Measurements from ENCODE around the gene GFRAL. TPM values are rescaled to one million over a fixed set of nuclear protein-coding genes. Genes with fewer than 3 reads are reported as not detected.
"Not testable (repeated sequence)": the region's sequence is repeated elsewhere in the genome, so short reads cannot be mapped to it uniquely, and the experiment has no call there.

GFRAL gene
- total and polyA plus RNA-seq, 10 of the 15 experiments (the other 5 are each of a cell fraction or from before 2014, with no cell fraction given): not detected

GRCh38 chr6:55293116-55293515 lies 34.2 kb upstream of the GFRAL start:
- TF ChIP-seq SMC3 (IDR thresholded peaks at IDR 0.05; ENCODE audit: borderline replicate concordance, low read length) (peak; percentile 16; the same call in 1 of the 2 replicates), ZBED1 (IDR thresholded peaks at IDR 0.05; ENCODE audit: borderline replicate concordance) (no peak), HDGF (IDR thresholded peaks at IDR 0.05) (no peak), IRF5 (IDR thresholded peaks at IDR 0.05; ENCODE audit: borderline replicate concordance) (no peak), IKZF1 (conservative IDR thresholded peaks at IDR 0.05) (no peak)
- TF ChIP-seq, protein P1, sequence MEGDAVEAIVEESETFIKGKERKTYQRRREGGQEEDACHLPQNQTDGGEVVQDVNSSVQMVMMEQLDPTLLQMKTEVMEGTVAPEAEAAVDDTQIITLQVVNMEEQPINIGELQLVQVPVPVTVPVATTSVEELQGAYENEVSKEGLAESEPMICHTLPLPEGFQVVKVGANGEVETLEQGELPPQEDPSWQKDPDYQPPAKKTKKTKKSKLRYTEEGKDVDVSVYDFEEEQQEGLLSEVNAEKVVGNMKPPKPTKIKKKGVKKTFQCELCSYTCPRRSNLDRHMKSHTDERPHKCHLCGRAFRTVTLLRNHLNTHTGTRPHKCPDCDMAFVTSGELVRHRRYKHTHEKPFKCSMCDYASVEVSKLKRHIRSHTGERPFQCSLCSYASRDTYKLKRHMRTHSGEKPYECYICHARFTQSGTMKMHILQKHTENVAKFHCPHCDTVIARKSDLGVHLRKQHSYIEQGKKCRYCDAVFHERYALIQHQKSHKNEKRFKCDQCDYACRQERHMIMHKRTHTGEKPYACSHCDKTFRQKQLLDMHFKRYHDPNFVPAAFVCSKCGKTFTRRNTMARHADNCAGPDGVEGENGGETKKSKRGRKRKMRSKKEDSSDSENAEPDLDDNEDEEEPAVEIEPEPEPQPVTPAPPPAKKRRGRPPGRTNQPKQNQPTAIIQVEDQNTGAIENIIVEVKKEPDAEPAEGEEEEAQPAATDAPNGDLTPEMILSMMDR (IDR thresholded peaks at IDR 0.05 in 2 of 3, conservative IDR thresholded peaks at IDR 0.05 in 1 of 3; ENCODE audit: control insufficient read depth in 2 of 3, extremely low read depth in 1 of 3, insufficient read depth in 1 of 3, low read depth in 3 of 3, low read length in 3 of 3): peak; percentile 25 to 40 (median 28); a peak in 5 of 6 replicates
- no peak for DNase-seq (ENCODE audit: low read depth, low spot score)
- no TSS peak for BruUV-seq (replicated peaks)
- no peaks in the 10 kb centered on the region for H3K36me3 ChIP-seq (ENCODE audit: control insufficient read depth in 2 of 2, insufficient read depth in 2 of 2, low read length in 1 of 2)
- H3K79me2 ChIP-seq (ENCODE audit: control insufficient read depth, insufficient read depth, low read length): no peaks in the 10 kb centered on the region
- no peak overlapping the region for H3K4me3 ChIP-seq
- H3K27me3 ChIP-seq (replicated peaks in 1 of 2; ENCODE audit: control insufficient read depth in 2 of 2, insufficient read depth in 2 of 2, low read length in 1 of 2): no peaks in the 10 kb centered on the region
- ATAC-seq: no peak
- no peak overlapping the region for H3K9ac ChIP-seq (ENCODE audit: control insufficient read depth, insufficient read depth, low read length)
- ChIA-PET RAD21 (ENCODE audit: unreplicated experiment) (no interaction called here), POLR2A (no interaction called here), SMC1A (ENCODE audit: uncharacterized antibody, unreplicated experiment) (no interaction called here), CTCF (interaction anchor here (0.6 to 2.8 kb wide), 5 partner anchors 10 to 1011 kb away, joined by 3 to 17 read pairs (median 3); no protein-coding TSS in a partner anchor)
- in situ Hi-C loops (cut with MboI) (loop anchor here (25.0 kb wide), 1 partner anchor 594 kb away; the partner anchor contains the start of gene BMP5), intact Hi-C loops (cut with micrococcal nuclease; ENCODE audit: unreplicated experiment) (no loop called here)
- no peak overlapping the region for H3K27ac ChIP-seq (ENCODE audit: control insufficient read depth, insufficient read depth)
- H4K20me1 ChIP-seq (ENCODE audit: control insufficient read depth, insufficient read depth): no peaks in the 10 kb centered on the region
- H3K4me2 ChIP-seq (ENCODE audit: control insufficient read depth, insufficient read depth): no peak overlapping the region
- no peaks in the 10 kb centered on the region for H3K9me3 ChIP-seq (replicated peaks; ENCODE audit: control insufficient read depth, insufficient read depth, low read length)
- no peak overlapping the region for H2AFZ ChIP-seq (ENCODE audit: control insufficient read depth, low read depth, low read length)
- H3K4me1 ChIP-seq (ENCODE audit: control insufficient read depth, insufficient read depth, low read length): no peaks in the 10 kb centered on the region
- no peak for FAIRE-seq
- 0% methylated on average over 2 of the region's 2 CpGs for WGBS (ENCODE audit: insufficient coverage, insufficient replicate concordance, low lambda C conversion rate, missing lambda C conversion rate)

- POLR2A ChIA-PET; H3K27ac ChIP-seq (ENCODE audit: control insufficient read depth, insufficient read depth); H3K27me3 ChIP-seq (replicated peaks in 1 of 2; ENCODE audit: control insufficient read depth in 2 of 2, insufficient read depth in 2 of 2, low read length in 1 of 2); H4K20me1 ChIP-seq (ENCODE audit: control insufficient read depth, insufficient read depth); H3K79me2 ChIP-seq (ENCODE audit: control insufficient read depth, insufficient read depth, low read length); H2AFZ ChIP-seq (ENCODE audit: control insufficient read depth, low read depth, low read length); H3K9me3 ChIP-seq (replicated peaks; ENCODE audit: control insufficient read depth, insufficient read depth, low read length); FAIRE-seq; ATAC-seq; H3K36me3 ChIP-seq (ENCODE audit: control insufficient read depth in 2 of 2, insufficient read depth in 2 of 2, low read length in 1 of 2); H3K9ac ChIP-seq (ENCODE audit: control insufficient read depth, insufficient read depth, low read length); DNase-seq (ENCODE audit: low read depth, low spot score); BruUV-seq (replicated peaks); intact Hi-C loops (cut with micrococcal nuclease; ENCODE audit: unreplicated experiment); RAD21 ChIA-PET (ENCODE audit: unreplicated experiment); H3K4me3 ChIP-seq; H3K4me2 ChIP-seq (ENCODE audit: control insufficient read depth, insufficient read depth); H3K4me1 ChIP-seq (ENCODE audit: control insufficient read depth, insufficient read depth, low read length); SMC1A ChIA-PET (ENCODE audit: uncharacterized antibody, unreplicated experiment): not testable (repeated sequence)
- in situ Hi-C loops (cut with MboI): loop anchor here (25.0 kb wide), 1 partner anchor 590 kb away; the partner anchor contains the start of gene BMP5
- WGBS (ENCODE audit: insufficient coverage, insufficient replicate concordance, low lambda C conversion rate, missing lambda C conversion rate): 11% methylated on average over 3 of the region's 3 CpGs
- CTCF ChIA-PET: interaction anchor here (0.8 to 1.0 kb wide), 2 partner anchors 10 to 21 kb away, joined by 3 read pairs; no protein-coding TSS in a partner anchor
Observed at GRCh38 chr6:55297214-55297613, 30.1 kb upstream of the GFRAL start.

All from GM12878 (cell line).